ENCODE data around the gene CD69. TPM values are rescaled to one million over a fixed set of nuclear protein-coding genes. Genes with fewer than 3 reads are reported as not detected.

CD69 gene
- total and polyA plus RNA-seq, 2 donors (not counting 3 experiments of a cell fraction or from before 2014, with no cell fraction given) = 0.49 to 4.4 TPM

- Histone ChIP-seq H3K4me3 (replicated peaks in 1 of 3; ENCODE audit: insufficient read depth in 1 of 3, low read depth in 1 of 3, low read length in 3 of 3) (no peak overlapping the region), H3K4me2 (ENCODE audit: insufficient read depth, low read length) (no peak overlapping the region), H3K36me3 (ENCODE audit: control insufficient read depth in 2 of 2, extremely low read depth in 1 of 2, insufficient read depth in 2 of 2, low read length in 2 of 2) (no peaks in the 10 kb centered on the region), H3K79me2 (ENCODE audit: control insufficient read depth, insufficient read depth, low read length) (no peaks in the 10 kb centered on the region), H4K20me1 (replicated peaks; ENCODE audit: control insufficient read depth, extremely low read depth, insufficient read depth, low read length) (no peaks in the 10 kb centered on the region), H3K9ac (replicated peaks; ENCODE audit: extremely low read depth, insufficient read depth, low read length) (no peak overlapping the region), H3K9me1 (replicated peaks; ENCODE audit: control insufficient read depth, extremely low read depth, insufficient read depth, low read length) (no peaks in the 10 kb centered on the region), H3K27ac (ENCODE audit: insufficient read depth, low read depth, low read length) (no peak overlapping the region), H2AFZ (ENCODE audit: low read depth, low read length) (no peak overlapping the region), H3K27me3 (ENCODE audit: control insufficient read depth in 2 of 2, insufficient read depth in 2 of 2, low read length in 2 of 2) (no peaks in the 10 kb centered on the region), H3K9me3 (replicated peaks; ENCODE audit: control insufficient read depth, insufficient read depth, low read length) (no peaks in the 10 kb centered on the region), H3K4me1 (ENCODE audit: control insufficient read depth, extremely low read depth, insufficient read depth, low read length) (peaks cover 13% of the 10 kb centered on the region)
- ChIA-PET CTCF (interaction anchor here (1.8 to 3.1 kb wide), 2 partner anchors 20 to 34 kb away, joined by 5 to 13 read pairs; no protein-coding TSS in a partner anchor), POLR2A (no interaction called here)
- BruUV-seq (replicated peaks) = no TSS peak
- no peak for DNase-seq (ENCODE audit: low read depth, low spot score)
- intact Hi-C loops (cut with micrococcal nuclease) (no loop called here), dilution Hi-C loops (cut with MboI; ENCODE audit: extremely low pct_ligation_motif_present, low sequenced_read_pairs) (no loop called here)
- FAIRE-seq = no peak
- no peak for TF ChIP-seq EZH2 (IDR thresholded peaks at IDR 0.05; ENCODE audit: borderline replicate concordance, low read depth, low read length, severe bottlenecking)
- TF ChIP-seq POLR2AphosphoS5 (IDR thresholded peaks at IDR 0.05; ENCODE audit: insufficient read depth, low read depth, low read length) = no peak
- TF ChIP-seq POLR2A (IDR thresholded peaks at IDR 0.05; ENCODE audit: low read depth, low read length) = no peak
These were observed 2.3 kb upstream of the CD69 start for GRCh38 chr12:9763025-9763424.

- no peak overlapping the region for H2AFZ ChIP-seq (ENCODE audit: low read depth, low read length)
- H3K4me3 ChIP-seq (replicated peaks in 1 of 3; ENCODE audit: insufficient read depth in 1 of 3, low read depth in 1 of 3, low read length in 3 of 3) = no peak overlapping the region
- intact Hi-C loops (cut with micrococcal nuclease) (no loop called here), dilution Hi-C loops (cut with MboI; ENCODE audit: extremely low pct_ligation_motif_present, low sequenced_read_pairs) (no loop called here)
- H3K36me3 ChIP-seq (ENCODE audit: control insufficient read depth in 2 of 2, extremely low read depth in 1 of 2, insufficient read depth in 2 of 2, low read length in 2 of 2) = no peaks in the 10 kb centered on the region
- no peaks in the 10 kb centered on the region for H3K79me2 ChIP-seq (ENCODE audit: control insufficient read depth, insufficient read depth, low read length)
- no peak overlapping the region for H3K9ac ChIP-seq (replicated peaks; ENCODE audit: extremely low read depth, insufficient read depth, low read length)
- no peak overlapping the region for H3K27ac ChIP-seq (ENCODE audit: insufficient read depth, low read depth, low read length)
- H3K9me3 ChIP-seq (replicated peaks; ENCODE audit: control insufficient read depth, insufficient read depth, low read length) = no peaks in the 10 kb centered on the region
- DNase-seq (ENCODE audit: low read depth, low spot score) (no peak), FAIRE-seq (no peak)
- ChIA-PET POLR2A (no interaction called here), CTCF (interaction anchor here (1.3 to 3.2 kb wide), 4 partner anchors 11 to 35 kb away, joined by 5 to 30 read pairs (median 9); no protein-coding TSS in a partner anchor)
- H4K20me1 ChIP-seq (replicated peaks; ENCODE audit: control insufficient read depth, extremely low read depth, insufficient read depth, low read length) = no peaks in the 10 kb centered on the region
- peaks cover 13% of the 10 kb centered on the region for H3K4me1 ChIP-seq (ENCODE audit: control insufficient read depth, extremely low read depth, insufficient read depth, low read length)
- BruUV-seq (replicated peaks) = no TSS peak
- no peaks in the 10 kb centered on the region for H3K27me3 ChIP-seq (ENCODE audit: control insufficient read depth in 2 of 2, insufficient read depth in 2 of 2, low read length in 2 of 2)
- no peak for TF ChIP-seq POLR2AphosphoS5 (IDR thresholded peaks at IDR 0.05; ENCODE audit: insufficient read depth, low read depth, low read length)
- TF ChIP-seq MYC (IDR thresholded peaks at IDR 0.05; ENCODE audit: low read depth, low read length) = no peak
- TF ChIP-seq CTCF (IDR thresholded peaks at IDR 0.05; ENCODE audit: extremely low read depth in 1 of 2, insufficient read depth in 1 of 2, low read depth in 1 of 2, low read length in 2 of 2) = no peak
- TF ChIP-seq GATA2 (IDR thresholded peaks at IDR 0.05; ENCODE audit: insufficient read depth, insufficient read length, low read depth, low read length) = no peak
- TF ChIP-seq MAX (IDR thresholded peaks at IDR 0.05; ENCODE audit: insufficient read depth, insufficient read length) = no peak
- TF ChIP-seq POLR2A (IDR thresholded peaks at IDR 0.05; ENCODE audit: low read depth, low read length) = no peak
- TF ChIP-seq FOS (IDR thresholded peaks at IDR 0.05; ENCODE audit: borderline replicate concordance, insufficient read depth, low read length) = no peak
- no peak for TF ChIP-seq JUN (IDR thresholded peaks at IDR 0.05; ENCODE audit: borderline replicate concordance, insufficient read depth, insufficient read length, low read depth)
- TF ChIP-seq EZH2 (IDR thresholded peaks at IDR 0.05; ENCODE audit: borderline replicate concordance, low read depth, low read length, severe bottlenecking) = no peak
- no peaks in the 10 kb centered on the region for H3K9me1 ChIP-seq (replicated peaks; ENCODE audit: control insufficient read depth, extremely low read depth, insufficient read depth, low read length)
- H3K4me2 ChIP-seq (ENCODE audit: insufficient read depth, low read length) = no peak overlapping the region
These were observed 1.7 kb upstream of the CD69 start for GRCh38 chr12:9762369-9762768.

Measured in endothelial cell of umbilical vein (primary cell).